LNCaP clone FGC (cell line): ENCODE results near the gene SLF2.

Experiments used
- DNase-seq: peaks from one replicate; pipeline ENCODE4 v3.0.0-alpha.2; 2011; ENCODE audit warnings: low read depth
- H3K4me3 ChIP-seq: 2 replicates; pipeline ENCODE4 v1.5.1; 2011; ENCODE audit warnings: mild to moderate bottlenecking, low read depth, low read length, control low read depth
- TF ChIP-seq, protein P1 (sequence below): IDR thresholded peaks from 2 replicates; pipeline ENCODE4 v1.5.1; 2012; ENCODE audit warnings: mild to moderate bottlenecking; ENCODE audit not compliant: control insufficient read depth, insufficient read depth; ENCODE audit errors: extremely low read depth

Gene SLF2

DNA sequence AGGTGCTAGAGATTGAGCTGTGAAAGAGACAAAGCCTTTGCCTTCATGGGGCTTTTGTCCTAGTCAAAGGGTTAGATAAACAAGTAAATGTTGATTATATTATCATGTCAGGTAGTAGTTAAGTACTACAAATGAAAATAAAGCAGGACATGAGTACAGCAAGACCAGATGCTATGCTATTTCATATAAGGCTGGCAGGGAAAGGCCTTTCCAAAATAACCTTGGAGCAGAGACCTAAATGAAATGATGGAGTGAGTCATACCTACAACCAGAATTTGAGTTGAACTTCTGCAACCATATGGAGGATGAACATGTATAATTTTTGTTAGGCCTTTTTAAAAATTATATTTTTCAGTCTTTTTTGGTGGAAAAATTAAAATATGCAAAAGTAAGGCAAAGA, 33.0 kb downstream of the SLF2 start:
- TF ChIP-seq, protein P1, sequence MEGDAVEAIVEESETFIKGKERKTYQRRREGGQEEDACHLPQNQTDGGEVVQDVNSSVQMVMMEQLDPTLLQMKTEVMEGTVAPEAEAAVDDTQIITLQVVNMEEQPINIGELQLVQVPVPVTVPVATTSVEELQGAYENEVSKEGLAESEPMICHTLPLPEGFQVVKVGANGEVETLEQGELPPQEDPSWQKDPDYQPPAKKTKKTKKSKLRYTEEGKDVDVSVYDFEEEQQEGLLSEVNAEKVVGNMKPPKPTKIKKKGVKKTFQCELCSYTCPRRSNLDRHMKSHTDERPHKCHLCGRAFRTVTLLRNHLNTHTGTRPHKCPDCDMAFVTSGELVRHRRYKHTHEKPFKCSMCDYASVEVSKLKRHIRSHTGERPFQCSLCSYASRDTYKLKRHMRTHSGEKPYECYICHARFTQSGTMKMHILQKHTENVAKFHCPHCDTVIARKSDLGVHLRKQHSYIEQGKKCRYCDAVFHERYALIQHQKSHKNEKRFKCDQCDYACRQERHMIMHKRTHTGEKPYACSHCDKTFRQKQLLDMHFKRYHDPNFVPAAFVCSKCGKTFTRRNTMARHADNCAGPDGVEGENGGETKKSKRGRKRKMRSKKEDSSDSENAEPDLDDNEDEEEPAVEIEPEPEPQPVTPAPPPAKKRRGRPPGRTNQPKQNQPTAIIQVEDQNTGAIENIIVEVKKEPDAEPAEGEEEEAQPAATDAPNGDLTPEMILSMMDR, result no peak
- DNase-seq, result no peak
- H3K4me3 ChIP-seq, result no peak overlapping the region

GRCh38 chr10:100948916-100949315, 36.2 kb downstream of the SLF2 start:
- no peak overlapping the region for H3K4me3 ChIP-seq
- no peak for DNase-seq
- TF ChIP-seq, protein P1, result no peak

DNA sequence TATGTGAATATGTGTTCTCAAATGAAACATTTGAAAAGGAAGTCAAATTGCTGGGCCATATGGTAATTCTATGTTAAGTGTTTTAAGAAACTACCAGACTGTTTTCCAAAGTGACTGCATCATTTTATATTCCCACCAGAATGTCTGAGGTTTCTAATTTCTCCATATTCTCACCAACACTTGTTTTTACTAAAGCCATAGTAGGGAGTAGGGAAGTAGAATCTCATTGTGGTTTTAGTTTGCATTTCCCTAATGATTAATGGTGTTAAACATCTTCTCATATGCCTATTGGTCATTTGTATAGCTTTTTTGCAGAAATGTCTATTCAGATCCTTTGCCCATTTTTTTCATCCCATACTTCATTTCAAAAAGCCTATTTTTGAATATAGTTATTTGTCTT, 47.5 kb downstream of the SLF2 start:
- TF ChIP-seq, protein P1, result no peak
- no peak for DNase-seq
- no peak overlapping the region for H3K4me3 ChIP-seq

DNA sequence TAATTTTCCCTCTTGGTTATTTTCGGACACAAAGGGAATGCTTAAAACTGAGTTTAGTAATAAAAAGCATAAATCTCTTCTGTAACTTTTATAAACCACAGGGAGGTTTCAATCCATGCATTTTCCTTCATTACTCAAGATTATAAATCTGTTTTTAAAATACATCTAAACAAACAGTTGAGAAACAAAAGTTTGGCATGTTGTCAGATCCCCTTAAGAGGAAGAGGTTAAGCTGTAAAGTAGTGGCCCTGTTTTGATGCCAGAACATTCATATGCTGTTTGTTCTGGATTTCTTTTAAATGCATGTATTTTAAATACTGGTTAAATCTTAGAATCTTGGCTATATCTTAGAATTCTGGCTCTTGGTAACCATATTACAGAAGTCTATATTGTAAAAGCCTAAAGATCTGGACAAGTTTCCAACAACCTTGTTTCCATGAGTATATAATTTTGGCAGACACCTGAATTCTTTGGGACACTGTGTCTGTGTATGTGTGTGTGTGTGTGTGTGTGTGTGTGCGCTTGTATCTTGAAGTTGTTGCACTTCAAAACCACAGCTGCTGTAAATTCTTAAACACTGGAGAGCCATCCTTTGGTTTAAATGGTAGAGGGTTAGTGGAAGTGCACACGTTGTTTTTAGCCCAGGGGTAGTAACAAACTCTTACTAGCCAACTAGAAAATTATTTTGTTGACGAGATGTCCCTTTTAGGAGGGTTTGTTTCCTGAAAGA, 49.8 kb downstream of the SLF2 start:
- DNase-seq, result no peak
- H3K4me3 ChIP-seq, result no peak overlapping the region
- TF ChIP-seq, protein P1, result no peak

- TF ChIP-seq, protein P1, result no peak
- no peak overlapping the region for H3K4me3 ChIP-seq
- no peak for DNase-seq
These were observed 51.1 kb downstream of the SLF2 start for GRCh38 chr10:100963826-100964225.

- no peak overlapping the region for H3K4me3 ChIP-seq
- TF ChIP-seq, protein P1, result no peak
- no peak for DNase-seq
These were observed 53.1 kb downstream of the SLF2 start for GRCh38 chr10:100965820-100966219.

DNA sequence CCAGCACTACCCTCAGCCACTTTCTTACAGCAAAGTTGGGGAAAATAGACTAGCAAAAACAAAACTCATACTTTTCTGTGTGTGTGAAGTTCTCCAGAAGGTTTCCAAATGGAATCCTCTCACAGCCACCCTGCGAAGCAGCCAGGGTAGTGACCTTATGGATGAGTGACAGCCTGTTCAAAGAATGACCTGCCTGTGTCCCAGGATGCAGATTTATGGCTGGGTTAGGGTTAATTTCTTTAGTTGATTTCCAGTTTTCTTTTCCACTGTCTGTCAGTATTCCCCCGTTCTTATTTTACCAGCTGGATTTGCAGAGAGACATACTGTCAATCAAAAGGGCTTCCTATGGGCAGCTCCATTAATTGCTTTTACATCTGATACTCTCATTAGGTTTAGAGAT, 54.1 kb downstream of the SLF2 start:
- no peak overlapping the region for H3K4me3 ChIP-seq
- TF ChIP-seq, protein P1, result no peak
- no peak for DNase-seq
